Measurements from ENCODE around the gene PIGO. TPM values are rescaled to one million over a fixed set of nuclear protein-coding genes. Genes with fewer than 3 reads are reported as not detected.

PIGO gene
- total and polyA plus RNA-seq, 9 of the 15 experiments (the other 6 are each of a cell fraction or from before 2014, with no cell fraction given), result 5.4 to 13.7 (median 9.7) TPM

- H3K9me3 ChIP-seq (replicated peaks; ENCODE audit: control insufficient read depth, insufficient read depth, low read depth, low read length), result no peaks in the 10 kb centered on the region
- intact Hi-C loops (cut with micrococcal nuclease) (no loop called here), in situ Hi-C loops (cut with MboI) (no loop called here)
- no peaks in the 10 kb centered on the region for H3K27me3 ChIP-seq (ENCODE audit: control insufficient read depth in 2 of 2, insufficient read depth in 2 of 2, low read length in 2 of 2)
- H3K4me2 ChIP-seq (ENCODE audit: insufficient read depth, low read length), result no peak overlapping the region
- H3K27ac ChIP-seq (ENCODE audit: extremely low read depth, low read depth, low read length), result no peak overlapping the region
- peaks cover 5 to 15% of the 10 kb centered on the region in 2 experiments; a peak in 3 of 5 replicates for H3K4me1 ChIP-seq (replicated peaks in 1 of 2; ENCODE audit: control insufficient read depth in 2 of 2, insufficient read depth in 2 of 2, low read length in 2 of 2)
- H4K20me1 ChIP-seq (replicated peaks; ENCODE audit: control insufficient read depth, insufficient read depth, low read length), result peaks cover 33% of the 10 kb centered on the region
- TF ChIP-seq RB1 (IDR thresholded peaks at IDR 0.05; ENCODE audit: low read depth) (no peak), CREB1 (IDR thresholded peaks at IDR 0.05) (no peak), CREB1 (CRISPR knock-in tag; IDR thresholded peaks at IDR 0.05) (no peak), CTCFL (IDR thresholded peaks at IDR 0.05; ENCODE audit: borderline replicate concordance, insufficient read depth, low read depth, low read length, poor library complexity, severe bottlenecking) (no peak), GABPA (tag; conservative IDR thresholded peaks at IDR 0.05; ENCODE audit: low read depth) (no peak), MYC (IDR thresholded peaks at IDR 0.05; ENCODE audit: low read depth, low read length) (no peak), MYC (CRISPR knock-in tag; IDR thresholded peaks at IDR 0.05; ENCODE audit: borderline replicate concordance, low read depth) (no peak), CLOCK (CRISPR knock-in tag; IDR thresholded peaks at IDR 0.05; ENCODE audit: borderline replicate concordance) (no peak), HDAC3 (IDR thresholded peaks at IDR 0.05; ENCODE audit: borderline replicate concordance, partially characterized antibody) (no peak), ZNF449 (CRISPR knock-in tag; IDR thresholded peaks at IDR 0.05) (no peak), ZNF778 (CRISPR knock-in tag; IDR thresholded peaks at IDR 0.05) (no peak)
- ChIA-PET POLR2A (interaction anchor here (1.9 kb wide), 1 partner anchor 26 kb away, joined by 6 read pairs; a partner anchor contains a TSS), CTCF (ENCODE audit: low intra/inter-chr PET ratio) (no interaction called here)
- peaks cover 81% of the 10 kb centered on the region for H3K36me3 ChIP-seq (ENCODE audit: control insufficient read depth, insufficient read depth, low read length)
- no peak for DNase-seq (ENCODE audit: extremely low read depth in 1 of 4, low spot score in 3 of 4)
- no peak overlapping the region for H3K9ac ChIP-seq (ENCODE audit: insufficient read depth in 1 of 2, low read depth in 2 of 2, low read length in 2 of 2)
- H3K9me1 ChIP-seq (ENCODE audit: control insufficient read depth, insufficient read depth, low read length), result no peaks in the 10 kb centered on the region
- H3K4me3 ChIP-seq, result no peak overlapping the region
- 70% methylated on average over 3 of the region's 4 CpGs for WGBS (ENCODE audit: insufficient coverage, low coverage, missing lambda C conversion rate)
- no peak for FAIRE-seq
- ATAC-seq, result no peak
- H2AFZ ChIP-seq (ENCODE audit: low read depth, low read length), result no peak overlapping the region
- H3K79me2 ChIP-seq (ENCODE audit: control insufficient read depth, insufficient read depth, low read length), result peaks cover 58% of the 10 kb centered on the region
- no TSS peak for BruUV-seq (replicated peaks)
These were observed 27.4 kb downstream of the PIGO start for GRCh38 chr9:35069020-35069419.

All from K562 (cell line).